Heart left ventricle (tissue), 16 donors: ENCODE results near the gene C8G. TPM values are rescaled to one million over a fixed set of nuclear protein-coding genes. Genes with fewer than 3 reads are reported as not detected.

Source experiments
- ATAC-seq, 4 donors: fragments of 200-7000 bp; cut with Tn5 transposase; one replicate each; pipeline ENCODE4 v1.9.1; 2020 to 2022; ENCODE audit warnings: moderate library complexity in 4 of 4, mild to moderate bottlenecking in 3 of 4, moderate number of reproducible peaks in 1 of 4
- DNase-seq, 5 donors: peaks; one replicate each; pipeline ENCODE4 v3.0.0-alpha.2; 2020
- H3K27ac ChIP-seq, 12 donors: fragments of 200-600 bp; sonication (generic) in 4 of 12; one replicate each; pipeline versions ENCODE4 v1.5.0 to v1.8.0; 2016 to 2022; ENCODE audit warnings: mild to moderate bottlenecking in 2 of 12
- H3K27me3 ChIP-seq, 9 donors: fragments of 200-600 bp; sonication (generic) in 2 of 9; one replicate each; pipeline versions ENCODE4 v1.5.1 to v1.8.0; 2016 to 2022; ENCODE audit warnings: mild to moderate bottlenecking in 3 of 9
- H3K36me3 ChIP-seq, 9 donors: fragments of 200-600 bp; sonication (generic) in 2 of 9; one replicate each; pipeline versions ENCODE4 v1.5.0 to v1.8.0; 2018 to 2022; ENCODE audit warnings: mild to moderate bottlenecking in 2 of 9
- H3K4me1 ChIP-seq, 12 donors: fragments of 200-600 bp; sonication (generic) in 4 of 12; one replicate each; pipeline versions ENCODE4 v1.5.0 to v1.8.0; 2016 to 2022; ENCODE audit warnings: mild to moderate bottlenecking in 3 of 12
- H3K4me3 ChIP-seq, 12 donors: fragments of 200-600 bp; sonication (generic) in 4 of 12; one replicate each; pipeline versions ENCODE4 v1.5.0 to v1.8.0; 2017 to 2022; ENCODE audit warnings: mild to moderate bottlenecking in 9 of 12, moderate library complexity in 4 of 12
- H3K9me3 ChIP-seq, 12 donors: fragments of 200-600 bp; sonication (generic) in 4 of 12; one replicate each; pipeline versions ENCODE4 v1.5.0 to v1.8.0; 2016 to 2022; ENCODE audit warnings: mild to moderate bottlenecking in 1 of 12
- CTCF ChIP-seq, 12 donors: fragments of 200-600 bp; sonication (generic) in 4 of 12; IDR thresholded peaks; one replicate each; pipeline versions ENCODE4 v1.5.0 to v1.8.0; 2018 to 2022; ENCODE audit warnings: antibody characterized with exemption in 12 of 12, mild to moderate bottlenecking in 5 of 12
- POLR2A ChIP-seq, 2 donors: fragments of 450-650 bp; IDR thresholded peaks; one replicate each; pipeline ENCODE4 v1.6.1; 2017; ENCODE audit warnings: antibody characterized with exemption in 2 of 2, mild to moderate bottlenecking in 2 of 2, moderate library complexity in 2 of 2
- WGBS, 4 donors: extraction: QIAGEN DNeasy Blood & Tissue Kit in 2 of 4; methylation state at CpG; one replicate each; pipeline versions ENCODE4 v1.1.5 to v1.1.7; 2013 to 2018; 5-methylcytosine and 5-hydroxymethylcytosine counted together
- intact Hi-C, 10 donors: fragments of 100-400 bp; cut with DNase I; formaldehyde crosslinking; loops; one replicate each; pipeline versions ENCODE4 v1.11.1 to v1.14.2; 2022
- polyA plus RNA-seq, 2 donors: library from polyadenylated mRNA; stranded (reverse); fragments of 200-250 nt; gene quantifications; one replicate each; pipeline ENCODE4 v1.2.3, GENCODE V29; 2013
- total RNA-seq, 9 donors: library from RNA; depleted of rRNA in 2 of 9; stranded (reverse); fragments of >200 nt in 2 of 9; fragmentation: NEBNext Ultra II Directional in 3 of 9; extraction: Animal tissue kit (Norgen Biotek cat#: 25700) in 3 of 9; gene quantifications; one replicate each; pipeline versions ENCODE4 v1.1.0 to v1.2.4, GENCODE V29; 2016 to 2023
- donor health status: ischemic (EF 13 %, LVEDD 7.1; RV severe dilation, severe dysfunction).
- donor health status: healthy with polysubstance abuse.
- donor health status: DM: no; HTN: yes; CAD: no.
- donor health status: DM: no; HTN: no; CAD: no.
- donor health status: ischemic (EF 25% LVEDD 6.9; RV normal size, moderate dysfunction).
- donor health status: ischemic (EF 25% LVEDD 5.7; RV mildly dilated, moderate dysfunction).
- donor health status: healthy.
- donor health status: DM: yes; HTN: yes; CAD: no.
- donor health status: ischemic (EF 35%, LVEDD 5.7; RV mildly dilated, moderate dysfunction).
- donor health status: nonischemic (EF 11% LVEDD 7.7; RV severe dilation, severe dysfunction).
- donor health status: DM: yes; HTN: yes; CAD: no.
- donor health status: PGD.
- donor health status: ischemic (EF 29% LVEDD 5.4; RV normal size, mild dysfunction).
- donor health status: nonischemic (EF 23%, LVEDD 6.1; RV moderate dilation, normal function).

Gene C8G
- total and polyA plus RNA-seq, 11 donors: 1.0 to 3.7 (median 1.5) TPM; not detected in 2

DNA sequence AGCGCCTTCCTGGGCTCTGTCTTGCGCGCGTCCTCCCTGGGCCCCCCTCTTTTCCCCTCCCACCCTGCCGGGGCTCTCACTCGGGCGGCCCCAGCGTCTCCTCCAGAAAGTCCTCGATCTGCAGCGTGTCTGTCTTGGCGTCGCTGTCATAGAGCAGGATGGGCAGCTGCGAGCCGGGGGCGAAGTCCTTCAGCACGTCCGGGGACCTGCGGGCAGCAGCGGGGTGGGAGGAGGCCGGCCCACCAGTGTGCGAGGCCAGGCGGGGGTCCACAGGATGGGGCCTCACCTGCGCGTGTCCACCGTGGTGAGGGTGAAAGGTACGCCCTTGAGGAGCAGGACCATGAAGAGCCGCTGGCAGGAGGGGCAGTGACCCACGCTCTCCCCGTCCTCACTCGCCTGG lies 50.3 kb downstream of the C8G start:
- intact Hi-C loops: loop anchor here in 1 of 10 donors (5.0 kb wide), 1 partner anchor 48 kb away; the partner anchor contains the start of gene C8G
- peaks cover 3 to 77% (median 31%) of the 10 kb centered on the region in 12 donors for H3K4me1 ChIP-seq
- ATAC-seq (no peak), DNase-seq (no peak)
- WGBS, 4 donors: 23 to 32% (median 29%) methylated on average over 10 to 30 of the region's 30 CpGs
- H3K4me3 ChIP-seq: peak overlapping the region in 11 of 12 donors; percentile 21 to 53 (median 35)
- H3K9me3 ChIP-seq: peaks cover 0 to 9% (median 0%) of the 10 kb centered on the region in 12 donors
- peaks cover 0 to 9% (median 3%) of the 10 kb centered on the region in 9 donors for H3K36me3 ChIP-seq
- TF ChIP-seq POLR2A (IDR thresholded peaks at IDR 0.05) (no peak), CTCF (IDR thresholded peaks at IDR 0.05) (no peak)
- H3K27ac ChIP-seq: peak overlapping the region in 8 of 12 donors; percentile 35 to 77 (median 60)
- H3K27me3 ChIP-seq: peaks cover 0 to 28% (median 0%) of the 10 kb centered on the region in 9 donors

DNA sequence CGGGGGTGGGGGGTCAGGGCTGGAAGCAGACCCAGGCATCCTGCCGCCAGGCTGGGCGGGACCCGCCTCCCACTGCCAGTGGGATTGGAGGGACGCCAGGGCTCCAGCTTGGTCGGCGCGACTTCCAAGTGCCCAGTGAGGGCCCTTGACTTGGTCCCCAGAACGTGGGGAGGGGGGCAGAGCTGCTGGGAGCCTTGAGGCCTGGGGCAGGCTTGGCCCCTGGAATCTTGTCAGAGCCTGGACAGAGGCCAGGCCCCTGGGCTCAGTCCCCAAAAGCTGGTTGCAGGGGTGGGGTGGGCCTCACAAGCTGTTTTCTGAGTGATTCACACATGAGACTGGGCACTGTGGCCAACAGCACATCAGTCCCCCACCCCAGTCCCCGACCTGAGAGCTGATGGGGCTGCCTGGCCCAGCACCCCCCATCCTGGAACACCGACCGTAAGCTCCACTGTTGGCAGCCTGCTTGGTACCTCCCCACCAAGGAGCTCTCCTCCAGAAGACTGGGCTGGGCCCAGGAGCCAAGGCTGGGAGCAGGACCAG lies 50.8 kb downstream of the C8G start:
- peak overlapping the region in 11 of 12 donors; percentile 14 to 53 (median 35) for H3K4me3 ChIP-seq
- ATAC-seq: no peak

More for the DNA sequence above, 50.8 kb downstream of the C8G start:
- Histone ChIP-seq H3K27me3 (peaks cover 0 to 28% (median 0%) of the 10 kb centered on the region in 9 donors), H3K4me1 (peaks cover 3 to 81% (median 31%) of the 10 kb centered on the region in 12 donors), H3K36me3 (peaks cover 0 to 9% (median 3%) of the 10 kb centered on the region in 9 donors), H3K27ac (peak overlapping the region in 11 of 12 donors; percentile 34 to 77 (median 63)), H3K9me3 (peaks cover 0 to 4% (median 0%) of the 10 kb centered on the region in 12 donors)
- intact Hi-C loops: loop anchor here in 1 of 10 donors (5.0 kb wide), 1 partner anchor 49 kb away; the partner anchor contains the start of gene C8G
- peak in 2 of 5 donors; percentile 62 to 65 for DNase-seq
- 17 to 36% (median 23%) methylated on average over 8 to 12 of the region's 12 CpGs for WGBS, 4 donors
- TF ChIP-seq CTCF (IDR thresholded peaks at IDR 0.05) (no peak), POLR2A (IDR thresholded peaks at IDR 0.05) (no peak)

Other genes with a start within 250 kb of the C8G start
Only the 30 nearest of the 32 such genes appear.
- 10 to 100 TPM; 14.4 to 46.3 (median 19.8) TPM for gene DIPK1B, start 232.7 kb upstream of the C8G start, total RNA-seq
- gene DIPK1B, start 232.7 kb upstream of the C8G start, polyA plus RNA-seq: 10 to 100 TPM; 18.1 to 24.4 TPM
- gene LCN10, start 202.3 kb upstream of the C8G start, total RNA-seq: 10 to 100 TPM in 5 of 9 donors, 1 to 10 TPM in 2, under 1 TPM in 2; 0.50 to 21.5 (median 10.1) TPM
- 10 to 100 TPM; 15.7 to 40.7 TPM for gene LCN10, start 202.3 kb upstream of the C8G start, polyA plus RNA-seq
- 10 to 100 TPM in 5 of 9 donors, 1 to 10 TPM in 3, under 1 TPM in 1; 0.81 to 58.7 (median 15.8) TPM for gene LCN6, start 196.7 kb upstream of the C8G start, total RNA-seq
- gene LCN6, start 196.7 kb upstream of the C8G start, polyA plus RNA-seq: 100 to 1,000 TPM in 1 of 2 donors, 10 to 100 TPM in 1; 46.1 to 101 TPM
- gene LCN8, start 187.0 kb upstream of the C8G start, total RNA-seq: not detected
- not detected for gene LCN8, start 187.0 kb upstream of the C8G start, polyA plus RNA-seq
- gene LCN15, start 180.7 kb upstream of the C8G start, total RNA-seq: 1 to 10 TPM in 3 of 9 donors, under 1 TPM in 2, not detected in 4; 0.64 to 2.8 (median 1.2) TPM
- gene LCN15, start 180.7 kb upstream of the C8G start, polyA plus RNA-seq: 1 to 10 TPM in 1 of 2 donors, under 1 TPM in 1; 0.65 to 2.4 TPM
- 100 to 1,000 TPM in 1 of 9 donors, 10 to 100 TPM in 8; 45.6 to 122 (median 63.3) TPM for gene TMEM141, start 153.9 kb upstream of the C8G start, total RNA-seq
- gene TMEM141, start 153.9 kb upstream of the C8G start, polyA plus RNA-seq: 100 to 1,000 TPM in 1 of 2 donors, 10 to 100 TPM in 1; 86.1 to 116 TPM
- gene CCDC183, start 148.9 kb upstream of the C8G start, total RNA-seq: 1 to 10 TPM in 7 of 9 donors, under 1 TPM in 2; 0.64 to 3.8 (median 1.4) TPM
- gene CCDC183, start 148.9 kb upstream of the C8G start, polyA plus RNA-seq: 1 to 10 TPM in 1 of 2 donors, under 1 TPM in 1; 0.32 to 4.7 TPM
- gene RABL6, start 137.3 kb upstream of the C8G start, total RNA-seq: 10 to 100 TPM; 59.4 to 82.2 (median 71.6) TPM
- 10 to 100 TPM; 63.5 to 90.8 TPM for gene RABL6, start 137.3 kb upstream of the C8G start, polyA plus RNA-seq
- gene AJM1, start 102.8 kb upstream of the C8G start, total RNA-seq: 1 to 10 TPM; 2.6 to 7.0 (median 6.2) TPM
- gene AJM1, start 102.8 kb upstream of the C8G start, polyA plus RNA-seq: 1 to 10 TPM; 2.8 to 5.5 TPM
- gene PHPT1, start 95.8 kb upstream of the C8G start, total RNA-seq: 100 to 1,000 TPM; 230 to 386 (median 266) TPM
- 100 to 1,000 TPM; 225 to 717 TPM for gene PHPT1, start 95.8 kb upstream of the C8G start, polyA plus RNA-seq
- 1 to 10 TPM; 2.9 to 8.3 (median 6.1) TPM for gene MAMDC4, start 92.9 kb upstream of the C8G start, total RNA-seq
- gene MAMDC4, start 92.9 kb upstream of the C8G start, polyA plus RNA-seq: 10 to 100 TPM in 1 of 2 donors, 1 to 10 TPM in 1; 4.5 to 14.9 TPM
- gene EDF1, start 78.9 kb upstream of the C8G start, total RNA-seq: 100 to 1,000 TPM; 289 to 467 (median 341) TPM
- gene EDF1, start 78.9 kb upstream of the C8G start, polyA plus RNA-seq: 100 to 1,000 TPM; 454 to 605 TPM
- gene TRAF2, start 58.7 kb upstream of the C8G start, total RNA-seq: 10 to 100 TPM in 3 of 9 donors, 1 to 10 TPM in 6; 6.3 to 14.7 (median 9.1) TPM
- 10 to 100 TPM; 10.6 to 28.3 TPM for gene TRAF2, start 58.7 kb upstream of the C8G start, polyA plus RNA-seq
- gene FBXW5, start 505 bp upstream of the C8G start, total RNA-seq: 100 to 1,000 TPM; 110 to 388 (median 147) TPM
- 100 to 1,000 TPM; 189 to 206 TPM for gene FBXW5, start 505 bp upstream of the C8G start, polyA plus RNA-seq
- 10 to 100 TPM in 2 of 9 donors, 1 to 10 TPM in 7; 1.9 to 23.7 (median 6.4) TPM for gene LCN12, start 7.0 kb downstream of the C8G start, total RNA-seq
- 1 to 10 TPM in 1 of 2 donors, under 1 TPM in 1; 0.46 to 3.9 TPM for gene LCN12, start 7.0 kb downstream of the C8G start, polyA plus RNA-seq
- 1,000 to 10,000 TPM; 1,152 to 4,769 (median 3,109) TPM for gene PTGDS, start 32.3 kb downstream of the C8G start, total RNA-seq
- 1,000 to 10,000 TPM; 2,982 to 5,295 TPM for gene PTGDS, start 32.3 kb downstream of the C8G start, polyA plus RNA-seq
- 10 to 100 TPM in 2 of 9 donors, 1 to 10 TPM in 5, under 1 TPM in 2; 0.16 to 14.9 (median 2.7) TPM for gene LCNL1, start 37.8 kb downstream of the C8G start, total RNA-seq
- 1 to 10 TPM in 1 of 2 donors, under 1 TPM in 1; 0.14 to 5.8 TPM for gene LCNL1, start 37.8 kb downstream of the C8G start, polyA plus RNA-seq
- 10 to 100 TPM; 15.0 to 35.3 (median 19.4) TPM for gene PAXX, start 47.2 kb downstream of the C8G start, total RNA-seq
- gene PAXX, start 47.2 kb downstream of the C8G start, polyA plus RNA-seq: 10 to 100 TPM; 31.2 to 57.3 TPM
- gene CLIC3, start 51.3 kb downstream of the C8G start, total RNA-seq: 10 to 100 TPM in 1 of 9 donors, 1 to 10 TPM in 8; 1.5 to 16.7 (median 5.0) TPM
- gene CLIC3, start 51.3 kb downstream of the C8G start, polyA plus RNA-seq: 10 to 100 TPM in 1 of 2 donors, 1 to 10 TPM in 1; 3.9 to 11.3 TPM
- 10 to 100 TPM; 19.1 to 44.3 (median 33.4) TPM for gene ABCA2, start 83.0 kb downstream of the C8G start, total RNA-seq
- gene ABCA2, start 83.0 kb downstream of the C8G start, polyA plus RNA-seq: 10 to 100 TPM; 13.1 to 30.6 TPM
- gene FUT7, start 86.8 kb downstream of the C8G start, total RNA-seq: under 1 TPM in 2 of 9 donors, not detected in 7; 0.15 to 0.48 TPM
- under 1 TPM in 1 of 2 donors, not detected in 1; 0.17 TPM for gene FUT7, start 86.8 kb downstream of the C8G start, polyA plus RNA-seq
- gene NPDC1, start 100.9 kb downstream of the C8G start, total RNA-seq: 100 to 1,000 TPM in 1 of 9 donors, 10 to 100 TPM in 8; 45.1 to 114 (median 55.1) TPM
- 10 to 100 TPM; 38.4 to 71.7 TPM for gene NPDC1, start 100.9 kb downstream of the C8G start, polyA plus RNA-seq
- 1 to 10 TPM in 8 of 9 donors, under 1 TPM in 1; 0.85 to 2.9 (median 1.2) TPM for gene ENTPD2, start 108.8 kb downstream of the C8G start, total RNA-seq
- gene ENTPD2, start 108.8 kb downstream of the C8G start, polyA plus RNA-seq: 1 to 10 TPM in 1 of 2 donors, under 1 TPM in 1; 0.50 to 1.2 TPM
- gene SAPCD2, start 125.3 kb downstream of the C8G start, total RNA-seq: 1 to 10 TPM in 1 of 9 donors, under 1 TPM in 8; 0.09 to 2.0 (median 0.20) TPM
- gene SAPCD2, start 125.3 kb downstream of the C8G start, polyA plus RNA-seq: under 1 TPM; 0.15 to 0.22 TPM
- gene UAP1L1, start 132.3 kb downstream of the C8G start, total RNA-seq: 10 to 100 TPM in 4 of 9 donors, 1 to 10 TPM in 5; 5.9 to 15.1 (median 9.4) TPM
- gene UAP1L1, start 132.3 kb downstream of the C8G start, polyA plus RNA-seq: 10 to 100 TPM in 1 of 2 donors, 1 to 10 TPM in 1; 3.9 to 12.4 TPM
- 10 to 100 TPM; 17.6 to 40.6 (median 21.7) TPM for gene MAN1B1, start 141.7 kb downstream of the C8G start, total RNA-seq
- 10 to 100 TPM; 26.7 to 29.5 TPM for gene MAN1B1, start 141.7 kb downstream of the C8G start, polyA plus RNA-seq
- 100 to 1,000 TPM in 8 of 9 donors, 10 to 100 TPM in 1; 96.6 to 137 (median 119) TPM for gene DPP7, start 169.5 kb downstream of the C8G start, total RNA-seq
- gene DPP7, start 169.5 kb downstream of the C8G start, polyA plus RNA-seq: 100 to 1,000 TPM; 112 to 260 TPM
- not detected for gene GRIN1, start 193.9 kb downstream of the C8G start, total RNA-seq
- under 1 TPM in 1 of 2 donors, not detected in 1; 0.10 TPM for gene GRIN1, start 193.9 kb downstream of the C8G start, polyA plus RNA-seq
- gene LRRC26, start 224.8 kb downstream of the C8G start, total RNA-seq: not detected
- not detected for gene LRRC26, start 224.8 kb downstream of the C8G start, polyA plus RNA-seq
- not detected for gene TMEM210, start 226.8 kb downstream of the C8G start, total RNA-seq
- not detected for gene TMEM210, start 226.8 kb downstream of the C8G start, polyA plus RNA-seq